BJ (cell line): ENCODE measurements around the gene DNAJB12. TPM values are rescaled to one million over a fixed set of nuclear protein-coding genes. Genes with fewer than 3 reads are reported as not detected.
"Not testable (repeated sequence)": the region's sequence is repeated elsewhere in the genome, so short reads cannot be mapped to it uniquely, and the experiment has no call there.

Source experiments
- CTCF ChIA-PET: fragments of 350-600 bp; formaldehyde crosslinking; extraction: SDS; loops from one replicate; lab custom pipeline; 2021; ENCODE audit warnings: antibody characterized with exemption, inconsistent platforms; lab: Yijun Ruan, JAX
- POLR2A ChIA-PET: fragments of 300-600 bp; sonication (Branson Sonifier 250); formaldehyde crosslinking; extraction: SDS; loops from one replicate; lab custom pipeline; 2021; ENCODE audit warnings: antibody characterized with exemption; lab: Charles Lee
- DNase-seq: peaks from one replicate; pipeline ENCODE4 v3.0.0-alpha.2; 2011; ENCODE audit warnings: low read depth
- H3K27me3 ChIP-seq: 2 replicates; pipeline ENCODE4 v1.6.0; 2011; ENCODE audit warnings: low read length; ENCODE audit not compliant: control insufficient read depth, insufficient read depth
- H3K36me3 ChIP-seq: 2 replicates; pipeline ENCODE4 v1.5.1; 2011; ENCODE audit warnings: low read length; ENCODE audit not compliant: control insufficient read depth, insufficient read depth
- H3K4me3 ChIP-seq: 2 replicates; pipeline ENCODE4 v1.5.1; 2011; ENCODE audit warnings: low read depth, mild to moderate bottlenecking, control low read depth, low read length
- CTCF ChIP-seq: IDR thresholded peaks from 2 replicates; pipeline ENCODE4 v1.5.1; 2011; ENCODE audit warnings: low read depth, mild to moderate bottlenecking, control low read depth, inconsistent platforms, low read length, moderate library complexity; ENCODE audit not compliant: insufficient read depth
- polyA plus RNA-seq: library from polyadenylated mRNA; depleted of rRNA; stranded (reverse); fragments of >200 nt; gene quantifications from 2 replicates; pipeline ENCODE4 v1.2.3, GENCODE V29; 2011

DNAJB12 gene
- polyA plus RNA-seq, 1 experiment = 38.8 TPM

- POLR2A ChIA-PET = no interaction called here
- CTCF ChIA-PET = interaction anchor here (0.7 kb wide), 1 partner anchor 9 kb away, joined by 4 read pairs; no protein-coding TSS in a partner anchor
- H3K36me3 ChIP-seq = no peaks in the 10 kb centered on the region
Measured at GRCh38 chr10:72311667-72312066, 43.1 kb downstream of the DNAJB12 start.

GRCh38 chr10:72310636-72311035 is 44.1 kb downstream of the DNAJB12 start:
- POLR2A ChIA-PET = no interaction called here
- DNase-seq = no peak
- CTCF ChIA-PET = no interaction called here
- H3K36me3 ChIP-seq = no peaks in the 10 kb centered on the region
- no peaks in the 10 kb centered on the region for H3K27me3 ChIP-seq
- TF ChIP-seq CTCF = no peak
- no peak overlapping the region for H3K4me3 ChIP-seq

More at GRCh38 chr10:72311667-72312066, 43.1 kb downstream of the DNAJB12 start:
- no peak for TF ChIP-seq CTCF
- H3K4me3 ChIP-seq = no peak overlapping the region
- no peaks in the 10 kb centered on the region for H3K27me3 ChIP-seq
- DNase-seq = no peak

- POLR2A ChIA-PET = no interaction called here
- no peaks in the 10 kb centered on the region for H3K27me3 ChIP-seq
- H3K36me3 ChIP-seq = no peaks in the 10 kb centered on the region
- H3K4me3 ChIP-seq = no peak overlapping the region
- CTCF ChIA-PET = no interaction called here
- TF ChIP-seq CTCF = no peak
- DNase-seq = no peak
Measured at GRCh38 chr10:72310241-72310633, 44.5 kb downstream of the DNAJB12 start.

GRCh38 chr10:72309290-72310240 is 45.2 kb downstream of the DNAJB12 start:
- Histone ChIP-seq H3K27me3 (no peaks in the 10 kb centered on the region), H3K4me3 (no peak overlapping the region), H3K36me3 (no peaks in the 10 kb centered on the region)
- CTCF ChIA-PET = interaction anchor here (2.3 kb wide), 1 partner anchor 9 kb away, joined by 6 read pairs; no protein-coding TSS in a partner anchor
- TF ChIP-seq CTCF = no peak
- DNase-seq = no peak
- POLR2A ChIA-PET = interaction anchor here (0.6 to 1.5 kb wide), 3 partner anchors 12 to 36 kb away, joined by 3 read pairs; partner anchors contain the start of gene DDIT4

GRCh38 chr10:72308320-72308987 is 46.3 kb downstream of the DNAJB12 start:
- no peaks in the 10 kb centered on the region for H3K36me3 ChIP-seq
- H3K27me3 ChIP-seq = no peaks in the 10 kb centered on the region
- no peak for DNase-seq
- ChIA-PET CTCF (interaction anchor here (0.6 to 2.3 kb wide), 2 partner anchors 10 to 22 kb away, joined by 3 to 6 read pairs; no protein-coding TSS in a partner anchor), POLR2A (interaction anchor here (1.0 to 1.5 kb wide), 2 partner anchors 11 to 35 kb away, joined by 3 read pairs; partner anchors contain the start of gene DDIT4)
- no peak for TF ChIP-seq CTCF
- H3K4me3 ChIP-seq = no peak overlapping the region

- H3K27me3 ChIP-seq, DNase-seq, H3K36me3 ChIP-seq, H3K4me3 ChIP-seq: not testable (repeated sequence)
- POLR2A ChIA-PET = interaction anchor here (1.5 kb wide), 1 partner anchor 34 kb away, joined by 3 read pairs; the partner anchor contains the start of gene DDIT4
- CTCF ChIA-PET = interaction anchor here (2.3 kb wide), 1 partner anchor 11 kb away, joined by 6 read pairs; no protein-coding TSS in a partner anchor
Measured at GRCh38 chr10:72307711-72308110, 47.0 kb downstream of the DNAJB12 start.
